ENCODE measurements around the gene FAM20B. TPM values are rescaled to one million over a fixed set of nuclear protein-coding genes. Genes with fewer than 3 reads are reported as not detected.

The FAM20B gene
- total RNA-seq, 1 donor from 2014 or later: 18.0 TPM

GRCh38 chr1:179120736-179121135, 95.0 kb downstream of the FAM20B start:
- TF ChIP-seq CTCF (conservative IDR thresholded peaks at IDR 0.05; ENCODE audit: low read depth, low read length): no peak
- H3K4me3 ChIP-seq (ENCODE audit: low read depth, low read length): no peak overlapping the region
- no peak for DNase-seq (ENCODE audit: low read depth)

DNA sequence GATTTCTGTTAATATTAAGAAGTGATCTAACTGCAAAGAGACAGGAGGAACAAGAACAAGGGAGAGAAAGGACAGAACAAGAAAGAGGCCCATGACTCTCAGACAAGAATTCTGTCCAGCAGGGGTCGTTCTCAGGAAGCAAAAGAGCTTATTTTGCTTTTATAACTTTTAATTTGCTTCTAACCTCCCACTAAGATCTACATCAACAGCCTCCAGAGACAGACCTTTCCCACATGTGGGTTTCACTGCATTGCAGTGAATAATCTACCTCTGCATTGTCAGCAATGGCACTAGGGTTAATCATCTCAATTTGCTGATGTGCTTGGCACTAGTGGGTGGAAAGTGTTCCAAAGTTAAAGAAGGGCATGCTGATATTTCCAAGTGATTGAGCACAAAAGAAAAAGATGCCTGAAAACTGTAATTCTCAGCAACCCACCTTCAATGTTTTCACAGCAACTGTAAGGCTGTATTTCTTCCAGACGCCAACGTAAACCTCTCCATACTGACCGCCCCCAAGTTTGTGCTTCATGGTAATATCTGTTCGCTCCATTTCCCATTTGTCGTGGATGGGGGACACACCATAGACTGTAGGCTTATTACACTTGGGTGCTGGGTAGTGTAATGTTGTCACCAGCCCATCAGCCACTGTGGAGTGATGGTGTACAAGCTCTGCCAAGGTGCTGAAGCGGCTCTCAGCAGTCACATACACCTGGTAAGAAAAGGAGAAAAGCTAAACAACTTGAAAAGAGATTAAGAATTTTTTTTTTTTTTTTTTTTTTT, 95.7 kb downstream of the FAM20B start:
- no peak for DNase-seq (ENCODE audit: low read depth)
- no peak overlapping the region for H3K4me3 ChIP-seq (ENCODE audit: low read depth, low read length)
- TF ChIP-seq CTCF (conservative IDR thresholded peaks at IDR 0.05; ENCODE audit: low read depth, low read length): peak; percentile 64

- no peak for DNase-seq (ENCODE audit: low read depth)
- no peak for TF ChIP-seq CTCF (conservative IDR thresholded peaks at IDR 0.05; ENCODE audit: low read depth, low read length)
- no peak overlapping the region for H3K4me3 ChIP-seq (ENCODE audit: low read depth, low read length)
Observed at GRCh38 chr1:179124873-179125272, 99.2 kb downstream of the FAM20B start.

Other genes starting within 250 kb of the FAM20B start
- not detected in 2 replicates for gene ANGPTL1, start 154.8 kb upstream of the FAM20B start, total RNA-seq
- gene TOR3A, start 56.2 kb downstream of the FAM20B start, total RNA-seq: 57.9 and 83.1 TPM in 2 replicates
- gene ABL2, start 203.8 kb downstream of the FAM20B start, total RNA-seq: 12.2 and 15.6 TPM in 2 replicates

Measured in epithelial cell of proximal tubule (primary cell).